T1000 (cell line): ENCODE data around the gene RNASE1.

Experiments
- DNase-seq: peaks from one replicate; lab custom pipeline; 2025; ENCODE audit warnings: mixed read lengths; lab: John Stamatoyannopoulos, UW

The RNASE1 gene

GRCh38 chr14:20807304-20808161 lies 4.9 kb upstream of the RNASE1 start:
- DNase-seq = no peak

- no peak for DNase-seq
These were observed 2.8 kb upstream of the RNASE1 start for GRCh38 chr14:20805485-20805884.

- DNase-seq = no peak
These were observed 579 bp upstream of the RNASE1 start for GRCh38 chr14:20803223-20803622.

GRCh38 chr14:20801726-20802125 lies 918 bp downstream of the RNASE1 start:
- DNase-seq = no peak

GRCh38 chr14:20799892-20800544 lies 2.6 kb downstream of the RNASE1 start:
- DNase-seq = no peak

- DNase-seq = no peak
These were observed 3.2 kb downstream of the RNASE1 start for GRCh38 chr14:20799456-20799891.

- DNase-seq = no peak
These were observed 3.7 kb downstream of the RNASE1 start for GRCh38 chr14:20798932-20799331.

- no peak for DNase-seq
These were observed 4.3 kb downstream of the RNASE1 start for GRCh38 chr14:20798318-20798717.

- no peak for DNase-seq
These were observed 5.5 kb downstream of the RNASE1 start for GRCh38 chr14:20797164-20797563.

- DNase-seq = no peak
These were observed 7.8 kb downstream of the RNASE1 start for GRCh38 chr14:20794644-20795369.

- DNase-seq = no peak
These were observed 10.1 kb downstream of the RNASE1 start for GRCh38 chr14:20792556-20792955.

GRCh38 chr14:20791597-20791996 lies 11.0 kb downstream of the RNASE1 start:
- no peak for DNase-seq

- no peak for DNase-seq
These were observed 11.5 kb downstream of the RNASE1 start for GRCh38 chr14:20791187-20791586.

- DNase-seq = no peak
These were observed 12.1 kb downstream of the RNASE1 start for GRCh38 chr14:20790464-20791116.

- DNase-seq = no peak
These were observed 13.3 kb downstream of the RNASE1 start for GRCh38 chr14:20789230-20789813.

GRCh38 chr14:20787025-20787424 lies 15.6 kb downstream of the RNASE1 start:
- no peak for DNase-seq

- DNase-seq = no peak
These were observed 20.3 kb downstream of the RNASE1 start for GRCh38 chr14:20782280-20782890.

GRCh38 chr14:20781803-20782202 lies 20.8 kb downstream of the RNASE1 start:
- DNase-seq = no peak

GRCh38 chr14:20775901-20776300 lies 26.7 kb downstream of the RNASE1 start:
- no peak for DNase-seq

- no peak for DNase-seq
These were observed 27.6 kb downstream of the RNASE1 start for GRCh38 chr14:20775043-20775442.

GRCh38 chr14:20774258-20774824 lies 28.3 kb downstream of the RNASE1 start:
- no peak for DNase-seq
